Left ventricle myocardium inferior (tissue), 1 donor: ENCODE results near the gene TRERF1. TPM values are rescaled to one million over a fixed set of nuclear protein-coding genes. Genes with fewer than 3 reads are reported as not detected.
A peak's percentile ranks its signal among the peaks of the same experiment; 100 is the strongest.

Experiments
- DNase-seq: peaks from one replicate; pipeline ENCODE4 v3.0.0-alpha.2; 2020
- H3K27ac ChIP-seq: fragments of 200-600 bp; replicated peaks from 2 replicates; pipeline ENCODE4 v1.8.0; 2021
- H3K27me3 ChIP-seq: fragments of 200-600 bp; 2 replicates; pipeline ENCODE4 v1.8.0; 2021; ENCODE audit warnings: low read depth
- H3K36me3 ChIP-seq: fragments of 200-600 bp; 2 replicates; pipeline ENCODE4 v1.8.0; 2021
- H3K4me1 ChIP-seq: fragments of 200-600 bp; 2 replicates; pipeline ENCODE4 v1.8.0; 2021
- H3K4me3 ChIP-seq: fragments of 200-600 bp; 2 replicates; pipeline ENCODE4 v1.8.0; 2021; ENCODE audit warnings: mild to moderate bottlenecking, moderate library complexity
- H3K9me3 ChIP-seq: fragments of 200-600 bp; replicated peaks from 2 replicates; pipeline ENCODE4 v1.8.0; 2021
- CTCF ChIP-seq: fragments of 200-600 bp; IDR thresholded peaks from 2 replicates; pipeline ENCODE4 v1.8.0; 2021; ENCODE audit warnings: antibody characterized with exemption, mild to moderate bottlenecking, borderline replicate concordance
- intact Hi-C: fragments of 100-400 bp; cut with micrococcal nuclease; formaldehyde crosslinking; loops from one replicate; pipeline ENCODE4 v1.11.0; 2022
- total RNA-seq: library from RNA; stranded (reverse); fragmentation: NEBNext Ultra II Directional; extraction: Animal tissue kit (Norgen Biotek cat#: 25700); gene quantifications from one replicate; pipeline ENCODE4 v1.2.1, GENCODE V29; 2021
- donor health status: DM: no; HTN: yes; CAD: no; lungs with severe emphysema.

TRERF1 gene
- total RNA-seq, 1 donor from 2014 or later: 1.4 TPM

- Histone ChIP-seq H3K4me3 (no peak overlapping the region), H3K9me3 (peaks cover 16% of the 10 kb centered on the region), H3K4me1 (peaks cover 12% of the 10 kb centered on the region), H3K27me3 (no peaks in the 10 kb centered on the region), H3K36me3 (peaks cover 10% of the 10 kb centered on the region), H3K27ac (no peak overlapping the region)
- intact Hi-C loops: no loop called here
- no peak for DNase-seq
- no peak for TF ChIP-seq CTCF
These were observed 18.3 kb downstream of the TRERF1 start for GRCh38 chr6:42433409-42433808.

- intact Hi-C loops: no loop called here
- Histone ChIP-seq H3K36me3 (peaks cover 10% of the 10 kb centered on the region), H3K4me3 (no peak overlapping the region), H3K9me3 (peaks cover 16% of the 10 kb centered on the region), H3K27me3 (no peaks in the 10 kb centered on the region), H3K4me1 (peaks cover 21% of the 10 kb centered on the region), H3K27ac (no peak overlapping the region)
- no peak for DNase-seq
- TF ChIP-seq CTCF: no peak
These were observed 19.8 kb downstream of the TRERF1 start for GRCh38 chr6:42431877-42432276.

GRCh38 chr6:42431356-42431755 lies 20.4 kb downstream of the TRERF1 start:
- Histone ChIP-seq H3K27me3 (no peaks in the 10 kb centered on the region), H3K36me3 (peaks cover 10% of the 10 kb centered on the region), H3K4me1 (peaks cover 21% of the 10 kb centered on the region), H3K9me3 (peaks cover 16% of the 10 kb centered on the region), H3K27ac (no peak overlapping the region), H3K4me3 (no peak overlapping the region)
- TF ChIP-seq CTCF: no peak
- DNase-seq: no peak
- intact Hi-C loops: no loop called here

- peaks cover 10% of the 10 kb centered on the region for H3K36me3 ChIP-seq
- DNase-seq: no peak
- H3K9me3 ChIP-seq: peaks cover 16% of the 10 kb centered on the region
- H3K4me1 ChIP-seq: peaks cover 21% of the 10 kb centered on the region
- no peak overlapping the region for H3K4me3 ChIP-seq
- H3K27me3 ChIP-seq: no peaks in the 10 kb centered on the region
- no peak for TF ChIP-seq CTCF
- H3K27ac ChIP-seq: no peak overlapping the region
- intact Hi-C loops: no loop called here
These were observed 21.9 kb downstream of the TRERF1 start for GRCh38 chr6:42429836-42430235.

- intact Hi-C loops: no loop called here
- H3K4me3 ChIP-seq: no peak overlapping the region
- H3K4me1 ChIP-seq: peaks cover 21% of the 10 kb centered on the region
- peak overlapping the region; percentile 72 for H3K27ac ChIP-seq
- no peaks in the 10 kb centered on the region for H3K27me3 ChIP-seq
- H3K36me3 ChIP-seq: peaks cover 10% of the 10 kb centered on the region
- TF ChIP-seq CTCF: no peak
- no peak for DNase-seq
- peaks cover 13% of the 10 kb centered on the region for H3K9me3 ChIP-seq
These were observed 22.6 kb downstream of the TRERF1 start for GRCh38 chr6:42429042-42429585.
